A172 (cell line): ENCODE measurements around the gene OR2V2. TPM values are rescaled to one million over a fixed set of nuclear protein-coding genes. Genes with fewer than 3 reads are reported as not detected.

ENCODE experiments used
- DNase-seq: peaks from one replicate; pipeline ENCODE4 v3.0.0-alpha.2; 2015; ENCODE audit warnings: low spot score
- total RNA-seq: library from RNA; depleted of rRNA; stranded (reverse); fragments of >200 nt; shearing (Covaris generic); gene quantifications from 2 replicates; pipeline ENCODE4 v1.2.3, GENCODE V29; 2014; rRNA removed

The OR2V2 gene
- total RNA-seq, 1 experiment from 2014 or later: not detected

- DNase-seq: peak; percentile 95
These were observed 60.0 kb downstream of the OR2V2 start for GRCh38 chr5:181207214-181207959.

DNA sequence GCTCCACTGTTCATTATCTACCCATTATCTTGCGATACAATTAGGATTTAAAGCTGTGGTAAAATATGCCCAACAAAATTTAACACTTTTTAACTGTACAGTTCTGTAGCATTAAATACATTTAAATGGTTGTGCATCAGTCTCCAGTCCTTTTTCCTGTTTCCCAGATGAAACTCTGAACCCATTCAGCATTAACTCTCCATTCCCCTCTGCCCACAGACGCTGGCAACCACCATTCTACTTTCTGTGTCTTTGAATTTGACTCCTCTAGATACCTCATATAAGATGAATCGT is 60.5 kb downstream of the OR2V2 start:
- DNase-seq: no peak

Other genes with a start within 250 kb of the OR2V2 start
- gene BTNL8, start 248.4 kb upstream of the OR2V2 start, total RNA-seq: 0.71 TPM in 1 of 2 replicates, not detected in the other
- not detected in 2 replicates for gene BTNL3, start 158.7 kb upstream of the OR2V2 start, total RNA-seq
- not detected in 2 replicates for gene BTNL9, start 107.3 kb upstream of the OR2V2 start, total RNA-seq
- not detected in 2 replicates for gene OR2V1, start 16.4 kb upstream of the OR2V2 start, total RNA-seq
- 19.0 and 29.8 TPM in 2 replicates for gene TRIM7, start 57.6 kb downstream of the OR2V2 start, total RNA-seq
- 10.3 and 18.2 TPM in 2 replicates for gene TRIM41, start 75.7 kb downstream of the OR2V2 start, total RNA-seq
- 2,696 and 2,799 TPM in 2 replicates for gene RACK1, start 96.3 kb downstream of the OR2V2 start, total RNA-seq
- gene TRIM52, start 113.6 kb downstream of the OR2V2 start, total RNA-seq: 8.5 and 13.2 TPM in 2 replicates
- not detected in 2 replicates for gene OR4F3, start 219.7 kb downstream of the OR2V2 start, total RNA-seq